Vagina (tissue), 2 donors: Measurements from ENCODE around the gene PDE1C.

Experiments used
- POLR2A ChIP-seq, 2 donors: fragments of 450-650 bp; IDR thresholded peaks; one replicate each; pipeline ENCODE4 v1.6.1; 2017; ENCODE audit warnings: antibody characterized with exemption in 2 of 2, mild to moderate bottlenecking in 2 of 2, moderate library complexity in 2 of 2
- TF ChIP-seq, protein P1 (sequence below), 3 experiments: fragments of 450-650 bp in 2 of 3; fragments of 200-600 bp in 1 of 3; sonication (generic) in 1 of 3; IDR thresholded peaks; one replicate each; pipeline ENCODE4 v1.5.1; 2017 to 2019; ENCODE audit warnings: antibody characterized with exemption in 3 of 3, mild to moderate bottlenecking in 2 of 3, moderate library complexity in 2 of 3

DNA sequence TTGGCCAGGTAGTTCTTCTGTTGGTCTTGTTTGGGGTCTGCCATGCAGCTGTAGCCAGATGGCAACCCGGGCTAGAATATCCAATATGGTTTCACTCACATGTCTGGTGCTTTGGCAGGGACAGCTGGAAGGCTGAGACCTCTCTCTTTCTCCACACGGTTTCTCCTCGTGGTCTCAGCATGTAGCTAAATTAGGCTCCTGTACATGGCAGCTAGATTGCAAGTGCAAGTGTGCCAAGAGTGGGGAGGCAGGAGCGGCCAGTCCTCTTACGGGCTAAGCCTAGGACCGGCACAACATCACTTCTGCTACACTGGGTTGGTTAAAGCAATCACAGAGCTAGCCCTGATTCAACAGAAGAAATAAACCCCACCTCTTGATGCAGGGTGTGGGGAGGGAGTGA lies 9.3 kb upstream of the PDE1C start:
- TF ChIP-seq, protein P1, sequence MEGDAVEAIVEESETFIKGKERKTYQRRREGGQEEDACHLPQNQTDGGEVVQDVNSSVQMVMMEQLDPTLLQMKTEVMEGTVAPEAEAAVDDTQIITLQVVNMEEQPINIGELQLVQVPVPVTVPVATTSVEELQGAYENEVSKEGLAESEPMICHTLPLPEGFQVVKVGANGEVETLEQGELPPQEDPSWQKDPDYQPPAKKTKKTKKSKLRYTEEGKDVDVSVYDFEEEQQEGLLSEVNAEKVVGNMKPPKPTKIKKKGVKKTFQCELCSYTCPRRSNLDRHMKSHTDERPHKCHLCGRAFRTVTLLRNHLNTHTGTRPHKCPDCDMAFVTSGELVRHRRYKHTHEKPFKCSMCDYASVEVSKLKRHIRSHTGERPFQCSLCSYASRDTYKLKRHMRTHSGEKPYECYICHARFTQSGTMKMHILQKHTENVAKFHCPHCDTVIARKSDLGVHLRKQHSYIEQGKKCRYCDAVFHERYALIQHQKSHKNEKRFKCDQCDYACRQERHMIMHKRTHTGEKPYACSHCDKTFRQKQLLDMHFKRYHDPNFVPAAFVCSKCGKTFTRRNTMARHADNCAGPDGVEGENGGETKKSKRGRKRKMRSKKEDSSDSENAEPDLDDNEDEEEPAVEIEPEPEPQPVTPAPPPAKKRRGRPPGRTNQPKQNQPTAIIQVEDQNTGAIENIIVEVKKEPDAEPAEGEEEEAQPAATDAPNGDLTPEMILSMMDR (IDR thresholded peaks at IDR 0.05), result no peak
- TF ChIP-seq POLR2A (IDR thresholded peaks at IDR 0.05), result no peak
